Mucosa of gallbladder (tissue), 1 donor: ENCODE results near the gene PCAT7. TPM values are rescaled to one million over a fixed set of nuclear protein-coding genes. Genes with fewer than 3 reads are reported as not detected.
"Not testable (repeated sequence)": the region's sequence is repeated elsewhere in the genome, so short reads cannot be mapped to it uniquely, and the experiment has no call there.

Experiments used
- DNase-seq: peaks from one replicate; pipeline ENCODE4 v3.0.0-alpha.2; 2020; ENCODE audit warnings: low spot score
- total RNA-seq: library from RNA; stranded (reverse); gene quantifications from one replicate; pipeline ENCODE4 v1.2.1, GENCODE V29; 2021
- donor health status: DM: no; HTN: no; CAD: no.

The PCAT7 gene
- total RNA-seq, result 0.17 TPM

GRCh38 chr9:94554439-94555331, at the start of gene PCAT7:
PCAT7 (plus strand) TSS chr9:94555083.
- peak; percentile 42 for DNase-seq

GRCh38 chr9:94506370-94506769, 48.5 kb upstream of the PCAT7 start:
- not testable (repeated sequence) for DNase-seq

GRCh38 chr9:94507531-94508258, 47.2 kb upstream of the PCAT7 start:
- DNase-seq, result no peak

- DNase-seq, result no peak
Measured at GRCh38 chr9:94511134-94511954, 43.5 kb upstream of the PCAT7 start.

- DNase-seq, result no peak
Measured at GRCh38 chr9:94511955-94512265, 43.0 kb upstream of the PCAT7 start.

- DNase-seq, result no peak
Measured at GRCh38 chr9:94514722-94515121, 40.2 kb upstream of the PCAT7 start.

- no peak for DNase-seq
Measured at GRCh38 chr9:94517254-94517653, 37.6 kb upstream of the PCAT7 start.

- no peak for DNase-seq
Measured at GRCh38 chr9:94525396-94526035, 29.4 kb upstream of the PCAT7 start.

GRCh38 chr9:94526271-94526670, 28.6 kb upstream of the PCAT7 start:
- no peak for DNase-seq

- DNase-seq, result no peak
Measured at GRCh38 chr9:94526951-94527350, 27.9 kb upstream of the PCAT7 start.

- no peak for DNase-seq
Measured at GRCh38 chr9:94528886-94529285, 26.0 kb upstream of the PCAT7 start.

- DNase-seq, result no peak
Measured at GRCh38 chr9:94533155-94533554, 21.7 kb upstream of the PCAT7 start.

- no peak for DNase-seq
Measured at GRCh38 chr9:94533601-94534000, 21.3 kb upstream of the PCAT7 start.

- no peak for DNase-seq
Measured at GRCh38 chr9:94534901-94535300, 20.0 kb upstream of the PCAT7 start.

- no peak for DNase-seq
Measured at GRCh38 chr9:94538908-94539307, 16.0 kb upstream of the PCAT7 start.

GRCh38 chr9:94544335-94544734, 10.5 kb upstream of the PCAT7 start:
- not testable (repeated sequence) for DNase-seq

GRCh38 chr9:94545940-94546339, 8.9 kb upstream of the PCAT7 start:
- no peak for DNase-seq

- peak; percentile 24 for DNase-seq
Measured at GRCh38 chr9:94553029-94553938, 1.6 kb upstream of the PCAT7 start.

- DNase-seq, result no peak
Measured at GRCh38 chr9:94554078-94554438, 825 bp upstream of the PCAT7 start.

GRCh38 chr9:94557376-94557775, 2.5 kb downstream of the PCAT7 start:
- no peak for DNase-seq

- DNase-seq, result no peak
Measured at GRCh38 chr9:94560237-94560636, 5.4 kb downstream of the PCAT7 start.
